8988T (cell line): ENCODE data around the gene HBA1.
"Not testable (repeated sequence)": the region's sequence is repeated elsewhere in the genome, so short reads cannot be mapped to it uniquely, and the experiment has no call there.

Source experiments
- DNase-seq: peaks from one replicate; pipeline ENCODE4 v3.0.0; 2011

The HBA1 gene

GRCh38 chr16:211631-212180 is 35.2 kb downstream of the HBA1 start:
- DNase-seq = not testable (repeated sequence)

- DNase-seq = no peak
These were observed 36.5 kb downstream of the HBA1 start for GRCh38 chr16:212999-213398.

GRCh38 chr16:220021-220420 is 43.5 kb downstream of the HBA1 start:
- DNase-seq = no peak
